ENCODE data around the gene AP3M1.
A peak's percentile ranks its signal among the peaks of the same experiment; 100 is the strongest.

The AP3M1 gene

GRCh38 chr10:74199315-74199714 is 48.7 kb upstream of the AP3M1 start:
- peaks cover 0 to 3% of the 10 kb centered on the region in 2 experiments; a peak in 1 of 3 replicates for H3K36me3 ChIP-seq (ENCODE audit: control insufficient read depth in 2 of 2, insufficient read depth in 1 of 2, low read length in 2 of 2)
- no peaks in the 10 kb centered on the region for H3K9me3 ChIP-seq (ENCODE audit: control insufficient read depth, insufficient read depth, low read depth, low read length)
- peak; percentile 79 for TF ChIP-seq ZNF580 (tag by site-specific recombination; IDR thresholded peaks at IDR 0.05)
- no peak for TF ChIP-seq OVOL3 (tag by site-specific recombination; IDR thresholded peaks at IDR 0.05)
- no peak for TF ChIP-seq ZNF449 (tag by site-specific recombination; IDR thresholded peaks at IDR 0.05)
- no peak for TF ChIP-seq KLF16 (tag by site-specific recombination; IDR thresholded peaks at IDR 0.05)
- no peak for TF ChIP-seq ZNF423 (tag by site-specific recombination; IDR thresholded peaks at IDR 0.05)
- peak; percentile 94 for TF ChIP-seq ZNF146 (tag by site-specific recombination; IDR thresholded peaks at IDR 0.05)
- no peak for TF ChIP-seq ZNF513 (tag by site-specific recombination; IDR thresholded peaks at IDR 0.05)
- TF ChIP-seq BCL11A (tag by site-specific recombination; IDR thresholded peaks at IDR 0.05; ENCODE audit: low read depth), result no peak
- TF ChIP-seq ZNF621 (tag by site-specific recombination; IDR thresholded peaks at IDR 0.05), result no peak
- no peak for TF ChIP-seq INSM2 (tag by site-specific recombination; IDR thresholded peaks at IDR 0.05)
- no peak for TF ChIP-seq ZNF16 (tag by site-specific recombination; IDR thresholded peaks at IDR 0.05; ENCODE audit: low read depth)
- TF ChIP-seq ZNF302 (tag by site-specific recombination; IDR thresholded peaks at IDR 0.05; ENCODE audit: low read depth), result no peak
- TF ChIP-seq ZNF785 (tag by site-specific recombination; IDR thresholded peaks at IDR 0.05), result no peak
- H3K4me3 ChIP-seq (ENCODE audit: low read depth, low read length), result no peak overlapping the region
- ChIA-PET CTCF (interaction anchor here (1.1 kb wide), 1 partner anchor 14 kb away, joined by 8 read pairs; no protein-coding TSS in a partner anchor), POLR2A (no interaction called here)
- H3K4me1 ChIP-seq (ENCODE audit: control insufficient read depth, insufficient read depth, low read length), result no peaks in the 10 kb centered on the region
- H3K27ac ChIP-seq (ENCODE audit: extremely low read depth, low read depth, low read length), result no peak overlapping the region

- no peak overlapping the region for H3K4me3 ChIP-seq (ENCODE audit: low read depth, low read length)
- POLR2A ChIA-PET, result no interaction called here
- CTCF ChIA-PET, result interaction anchor here (0.6 kb wide), 1 partner anchor 21 kb away, joined by 5 read pairs; no protein-coding TSS in a partner anchor
- H3K9me3 ChIP-seq (ENCODE audit: control insufficient read depth, insufficient read depth, low read depth, low read length), result no peaks in the 10 kb centered on the region
- no peak overlapping the region for H3K27ac ChIP-seq (ENCODE audit: extremely low read depth, low read depth, low read length)
- peaks cover 7% of the 10 kb centered on the region; the same call in 1 of the 2 replicates for H3K4me1 ChIP-seq (ENCODE audit: control insufficient read depth, insufficient read depth, low read length)
- TF ChIP-seq RBAK (tag by site-specific recombination; IDR thresholded peaks at IDR 0.05) (no peak), ZNF16 (tag by site-specific recombination; IDR thresholded peaks at IDR 0.05; ENCODE audit: low read depth) (no peak), ZNF585B (tag by site-specific recombination; IDR thresholded peaks at IDR 0.05) (no peak), HOXC10 (CRISPR knock-in tag; IDR thresholded peaks at IDR 0.05) (no peak), ZNF10 (tag by site-specific recombination; IDR thresholded peaks at IDR 0.05) (no peak), ZNF221 (tag by site-specific recombination; IDR thresholded peaks at IDR 0.05; ENCODE audit: borderline replicate concordance) (no peak), ZNF341 (tag by site-specific recombination; IDR thresholded peaks at IDR 0.05; ENCODE audit: low read depth) (no peak), ZNF311 (tag by site-specific recombination; IDR thresholded peaks at IDR 0.05; ENCODE audit: borderline replicate concordance) (no peak), ZNF791 (tag by site-specific recombination; IDR thresholded peaks at IDR 0.05) (no peak)
- TF ChIP-seq, protein P1, sequence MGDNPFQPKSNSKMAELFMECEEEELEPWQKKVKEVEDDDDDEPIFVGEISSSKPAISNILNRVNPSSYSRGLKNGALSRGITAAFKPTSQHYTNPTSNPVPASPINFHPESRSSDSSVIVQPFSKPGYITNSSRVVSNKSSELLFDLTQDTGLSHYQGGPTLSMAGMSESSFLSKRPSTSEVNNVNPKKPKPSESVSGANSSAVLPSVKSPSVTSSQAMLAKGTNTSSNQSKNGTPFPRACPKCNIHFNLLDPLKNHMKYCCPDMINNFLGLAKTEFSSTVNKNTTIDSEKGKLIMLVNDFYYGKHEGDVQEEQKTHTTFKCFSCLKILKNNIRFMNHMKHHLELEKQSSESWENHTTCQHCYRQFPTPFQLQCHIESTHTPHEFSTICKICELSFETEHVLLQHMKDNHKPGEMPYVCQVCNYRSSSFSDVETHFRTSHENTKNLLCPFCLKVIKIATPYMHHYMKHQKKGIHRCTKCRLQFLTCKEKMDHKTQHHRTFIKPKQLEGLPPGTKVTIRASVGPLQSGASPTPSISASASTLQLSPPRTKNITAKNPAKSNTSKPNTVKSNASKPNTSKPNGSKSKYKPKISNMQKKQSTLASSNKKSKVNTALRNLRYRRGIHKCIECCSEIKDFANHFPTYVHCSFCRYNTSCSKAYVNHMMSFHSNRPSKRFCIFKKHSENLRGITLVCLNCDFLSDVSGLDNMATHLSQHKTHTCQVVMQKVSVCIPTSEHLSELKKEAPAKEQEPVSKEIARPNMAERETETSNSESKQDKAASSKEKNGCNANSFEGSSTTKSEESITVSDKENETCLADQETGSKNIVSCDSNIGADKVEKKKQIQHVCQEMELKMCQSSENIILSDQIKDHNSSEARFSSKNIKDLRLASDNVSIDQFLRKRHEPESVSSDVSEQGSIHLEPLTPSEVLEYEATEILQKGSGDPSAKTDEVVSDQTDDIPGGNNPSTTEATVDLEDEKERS (tag by site-specific recombination; IDR thresholded peaks at IDR 0.05), result no peak
- no peaks in the 10 kb centered on the region; a peak in 1 of 3 replicates for H3K36me3 ChIP-seq (ENCODE audit: control insufficient read depth in 2 of 2, insufficient read depth in 1 of 2, low read length in 2 of 2)
Measured at GRCh38 chr10:74194999-74195398, 44.4 kb upstream of the AP3M1 start.
